ENCODE data around the gene CD8A. TPM values are rescaled to one million over a fixed set of nuclear protein-coding genes. Genes with fewer than 3 reads are reported as not detected.
"Not testable (repeated sequence)": the region's sequence is repeated elsewhere in the genome, so short reads cannot be mapped to it uniquely, and the experiment has no call there.

The CD8A gene
- total and polyA plus RNA-seq, 2 donors (not counting 1 experiment from before 2014, with no cell fraction given): not detected

GRCh38 chr2:86835548-86835889 is 44.8 kb upstream of the CD8A start:
- not testable (repeated sequence) for H3K4me1 ChIP-seq (ENCODE audit: control insufficient read depth, extremely low read depth, insufficient read depth, low read length)

GRCh38 chr2:86833315-86833714 is 42.6 kb upstream of the CD8A start:
- no peaks in the 10 kb centered on the region for H3K79me2 ChIP-seq (ENCODE audit: control insufficient read depth, insufficient read depth, low read length)
- H3K4me1 ChIP-seq (ENCODE audit: control insufficient read depth, extremely low read depth, insufficient read depth, low read length): no peaks in the 10 kb centered on the region
- no peak overlapping the region for H3K9ac ChIP-seq (ENCODE audit: insufficient read depth, low read length)
- no peaks in the 10 kb centered on the region for H3K9me3 ChIP-seq (ENCODE audit: control insufficient read depth, insufficient read depth, low read depth, low read length)
- H3K4me3 ChIP-seq (replicated peaks in 1 of 4; ENCODE audit: control extremely low read depth in 1 of 4, insufficient read depth in 1 of 4, low read depth in 3 of 4, low read length in 4 of 4): no peak overlapping the region
- H4K20me1 ChIP-seq (ENCODE audit: control insufficient read depth, extremely low read depth, insufficient read depth, low read length): no peaks in the 10 kb centered on the region
- TF ChIP-seq CTCF (conservative IDR thresholded peaks at IDR 0.05 in 1 of 2, IDR thresholded peaks at IDR 0.05 in 1 of 2; ENCODE audit: low read depth in 1 of 2, low read length in 2 of 2): no peak
- TF ChIP-seq EZH2 (IDR thresholded peaks at IDR 0.05; ENCODE audit: low read length, missing control alignments): no peak
- H3K27me3 ChIP-seq (ENCODE audit: control insufficient read depth, insufficient read depth, low read length): peaks cover 2% of the 10 kb centered on the region
- no peak for DNase-seq (ENCODE audit: low read depth in 2 of 2)
- H3K4me2 ChIP-seq (ENCODE audit: extremely low read depth, insufficient read depth, low read length): no peak overlapping the region
- no peak overlapping the region for H2AFZ ChIP-seq (ENCODE audit: low read length)
- no peak overlapping the region for H3K27ac ChIP-seq (ENCODE audit: insufficient read depth, low read length)
- H3K36me3 ChIP-seq (ENCODE audit: control insufficient read depth, insufficient read depth, low read length): no peaks in the 10 kb centered on the region

More at GRCh38 chr2:86835548-86835889, 44.8 kb upstream of the CD8A start:
- H3K79me2 ChIP-seq (ENCODE audit: control insufficient read depth, insufficient read depth, low read length); H3K27ac ChIP-seq (ENCODE audit: insufficient read depth, low read length); H3K36me3 ChIP-seq (ENCODE audit: control insufficient read depth, insufficient read depth, low read length); H3K4me2 ChIP-seq (ENCODE audit: extremely low read depth, insufficient read depth, low read length); H2AFZ ChIP-seq (ENCODE audit: low read length); H3K9ac ChIP-seq (ENCODE audit: insufficient read depth, low read length); H4K20me1 ChIP-seq (ENCODE audit: control insufficient read depth, extremely low read depth, insufficient read depth, low read length); H3K9me3 ChIP-seq (ENCODE audit: control insufficient read depth, insufficient read depth, low read depth, low read length); H3K4me3 ChIP-seq (replicated peaks in 1 of 4; ENCODE audit: control extremely low read depth in 1 of 4, insufficient read depth in 1 of 4, low read depth in 3 of 4, low read length in 4 of 4); DNase-seq (ENCODE audit: low read depth in 2 of 2); H3K27me3 ChIP-seq (ENCODE audit: control insufficient read depth, insufficient read depth, low read length): not testable (repeated sequence)

- H3K9me3 ChIP-seq (ENCODE audit: control insufficient read depth, insufficient read depth, low read depth, low read length): no peaks in the 10 kb centered on the region
- H3K9ac ChIP-seq (ENCODE audit: insufficient read depth, low read length): no peak overlapping the region
- H2AFZ ChIP-seq (ENCODE audit: low read length): no peak overlapping the region
- peaks cover 2% of the 10 kb centered on the region for H3K27me3 ChIP-seq (ENCODE audit: control insufficient read depth, insufficient read depth, low read length)
- H4K20me1 ChIP-seq (ENCODE audit: control insufficient read depth, extremely low read depth, insufficient read depth, low read length): no peaks in the 10 kb centered on the region
- H3K36me3 ChIP-seq (ENCODE audit: control insufficient read depth, insufficient read depth, low read length): no peaks in the 10 kb centered on the region
- DNase-seq (ENCODE audit: low read depth in 2 of 2): no peak
- no peak overlapping the region for H3K27ac ChIP-seq (ENCODE audit: insufficient read depth, low read length)
- TF ChIP-seq CTCF (conservative IDR thresholded peaks at IDR 0.05 in 1 of 2, IDR thresholded peaks at IDR 0.05 in 1 of 2; ENCODE audit: low read depth in 1 of 2, low read length in 2 of 2) (no peak), EZH2 (IDR thresholded peaks at IDR 0.05; ENCODE audit: low read length, missing control alignments) (no peak)
- H3K4me3 ChIP-seq (replicated peaks in 1 of 4; ENCODE audit: control extremely low read depth in 1 of 4, insufficient read depth in 1 of 4, low read depth in 3 of 4, low read length in 4 of 4): no peak overlapping the region
- H3K4me1 ChIP-seq (ENCODE audit: control insufficient read depth, extremely low read depth, insufficient read depth, low read length): no peaks in the 10 kb centered on the region
- no peak overlapping the region for H3K4me2 ChIP-seq (ENCODE audit: extremely low read depth, insufficient read depth, low read length)
- no peaks in the 10 kb centered on the region for H3K79me2 ChIP-seq (ENCODE audit: control insufficient read depth, insufficient read depth, low read length)
Observed at GRCh38 chr2:86832334-86833096, 41.8 kb upstream of the CD8A start.
